Subcutaneous abdominal adipose tissue (tissue), 5 donors: ENCODE results near the gene OSGIN1.

ENCODE experiments used
- H3K27ac ChIP-seq: one replicate; pipeline ENCODE4 v1.7.0; 2013; ENCODE audit warnings: low read depth, mild to moderate bottlenecking, inconsistent platforms, low read length, moderate library complexity
- H3K27me3 ChIP-seq, 5 donors: one replicate each; pipeline ENCODE4 v1.7.0; 2013; ENCODE audit warnings: low read length in 5 of 5, inconsistent platforms in 1 of 5; ENCODE audit not compliant: control insufficient read depth in 5 of 5, insufficient read depth in 4 of 5
- H3K36me3 ChIP-seq, 5 donors: one replicate each; pipeline ENCODE4 v1.7.0; 2013; ENCODE audit warnings: low read length in 5 of 5; ENCODE audit not compliant: control insufficient read depth in 5 of 5, insufficient read depth in 5 of 5
- H3K4me1 ChIP-seq, 5 donors: one replicate each; pipeline ENCODE4 v1.7.0; 2013; ENCODE audit warnings: low read length in 5 of 5, mild to moderate bottlenecking in 3 of 5, moderate library complexity in 1 of 5; ENCODE audit not compliant: control insufficient read depth in 5 of 5, insufficient read depth in 5 of 5
- H3K4me3 ChIP-seq, 5 donors: one replicate each; pipeline ENCODE4 v1.7.0; 2013; ENCODE audit warnings: low read length in 5 of 5, low read depth in 1 of 5
- H3K9ac ChIP-seq, 5 donors: one replicate each; pipeline ENCODE4 v1.7.0; 2013; ENCODE audit warnings: low read length in 5 of 5, mild to moderate bottlenecking in 4 of 5, moderate library complexity in 3 of 5
- H3K9me3 ChIP-seq, 5 donors: one replicate each; pipeline ENCODE4 v1.7.0; 2013; ENCODE audit warnings: low read length in 5 of 5; ENCODE audit not compliant: control insufficient read depth in 5 of 5
- donor health status: healthy.
- donor health status: healthy.
- donor health status: healthy.
- donor health status: healthy.
- donor health status: healthy.

OSGIN1 gene

DNA sequence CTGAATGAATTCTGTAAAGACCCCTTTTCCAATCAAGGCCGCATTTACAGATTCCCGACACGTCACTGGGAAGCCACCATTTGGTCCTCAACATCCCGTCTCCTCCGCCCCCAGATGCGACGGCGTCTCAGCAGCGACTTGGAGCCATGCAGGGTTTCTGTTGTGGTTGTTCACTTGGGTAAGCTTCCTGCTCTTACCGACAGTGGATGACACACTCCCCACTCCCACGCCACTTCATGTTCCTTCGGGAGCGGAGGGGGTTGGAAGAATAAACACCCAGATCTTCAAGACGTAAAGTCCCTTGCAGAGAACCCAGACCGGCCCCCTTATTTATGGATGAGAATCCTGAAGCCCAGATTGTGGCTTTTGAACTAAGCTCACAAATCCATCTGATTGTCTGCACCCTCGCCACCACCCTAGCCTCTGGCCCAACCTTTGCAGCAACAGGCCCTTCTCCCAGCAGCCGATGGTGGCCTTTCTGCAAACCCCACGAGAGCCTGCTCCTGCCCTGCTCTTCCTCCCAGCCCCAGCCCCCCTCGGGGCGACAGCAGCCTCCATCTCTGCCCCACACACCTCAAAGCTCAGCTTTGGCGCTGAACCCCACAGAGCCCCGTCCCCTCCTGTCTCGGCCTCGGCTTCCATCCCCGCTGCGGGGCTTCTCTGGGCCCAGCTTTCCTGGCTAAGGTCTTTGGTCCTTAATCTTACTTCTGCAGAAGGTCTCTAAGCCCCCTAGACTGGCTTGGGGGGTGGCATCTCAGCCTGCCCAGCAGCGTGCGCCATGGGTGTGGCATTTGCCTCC, 19.0 kb upstream of the OSGIN1 start:
- peaks cover 0 to 2% (median 0%) of the 10 kb centered on the region in 5 donors for H3K4me1 ChIP-seq

DNA sequence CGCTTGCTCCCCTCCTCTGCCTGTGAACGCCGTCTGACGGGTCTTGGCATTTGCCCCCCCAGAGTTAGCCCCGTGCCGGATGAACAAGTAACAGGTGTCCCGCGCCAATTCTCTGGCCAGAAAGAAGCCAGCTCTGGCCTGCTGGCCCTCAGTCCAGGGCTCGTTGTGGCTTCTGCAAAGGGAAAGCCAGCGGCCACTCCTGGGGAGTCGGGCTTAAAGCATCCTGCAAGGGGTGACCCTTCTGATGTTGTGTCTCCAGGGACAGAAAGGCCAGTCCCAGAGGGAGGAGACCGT, 18.4 kb upstream of the OSGIN1 start:
- no peak overlapping the region for H3K9ac ChIP-seq
- peaks cover 0 to 2% (median 0%) of the 10 kb centered on the region in 5 donors for H3K36me3 ChIP-seq

More for the DNA sequence above, 19.0 kb upstream of the OSGIN1 start:
- H3K27me3 ChIP-seq = peaks cover 0 to 14% (median 3%) of the 10 kb centered on the region in 5 donors
- H3K9me3 ChIP-seq = no peaks in the 10 kb centered on the region
- no peak overlapping the region for H3K4me3 ChIP-seq
- H3K9ac ChIP-seq = no peak overlapping the region
- no peak overlapping the region for H3K27ac ChIP-seq
- peaks cover 0 to 2% (median 0%) of the 10 kb centered on the region in 5 donors for H3K36me3 ChIP-seq

DNA sequence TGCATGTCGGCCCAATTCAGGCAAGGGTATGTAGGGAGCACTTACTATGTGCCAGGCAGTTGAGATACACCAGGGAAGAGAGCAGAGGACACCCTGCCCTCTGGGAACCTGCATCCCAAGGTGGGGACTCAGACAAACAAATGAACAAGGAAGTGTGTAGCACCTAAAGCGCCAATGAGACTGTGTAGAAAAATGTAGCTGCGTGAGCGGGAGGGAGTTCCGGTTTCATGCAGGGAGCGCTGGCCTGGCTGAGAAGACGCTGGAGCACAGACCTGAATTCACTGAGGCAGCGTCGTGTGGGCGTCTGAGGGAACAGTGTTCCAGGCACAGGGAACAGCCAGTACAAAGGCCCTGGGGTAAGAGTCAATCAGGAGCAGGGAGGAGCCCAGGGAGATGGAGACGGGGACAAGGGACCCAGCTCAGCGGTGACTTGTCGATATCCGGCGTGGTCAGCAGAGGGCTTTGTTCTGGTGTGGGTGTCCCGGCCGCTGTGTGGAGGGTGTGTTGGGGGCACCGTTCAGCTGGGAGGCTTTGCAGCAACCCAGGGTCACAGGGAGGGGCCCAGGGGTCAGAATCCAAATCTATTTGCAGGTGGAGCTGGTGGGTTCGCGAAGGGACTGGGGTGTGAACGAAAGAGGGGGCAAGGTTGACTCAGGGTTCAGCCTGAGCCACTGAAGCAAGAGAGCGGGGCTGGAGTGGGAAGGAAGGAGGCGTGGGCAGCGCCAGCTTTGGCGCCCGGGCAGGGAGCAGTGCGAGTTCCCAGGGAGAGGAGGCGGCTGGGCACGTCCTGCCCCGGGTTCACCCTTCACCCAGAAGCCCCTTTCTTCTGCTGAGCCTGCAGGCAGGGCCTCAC, 17.8 kb upstream of the OSGIN1 start:
- Histone ChIP-seq H3K9me3 (no peaks in the 10 kb centered on the region), H3K27ac (no peak overlapping the region), H3K9ac (no peak overlapping the region), H3K36me3 (peaks cover 0 to 2% (median 0%) of the 10 kb centered on the region in 5 donors), H3K4me3 (no peak overlapping the region), H3K4me1 (peaks cover 0 to 8% (median 0%) of the 10 kb centered on the region in 5 donors), H3K27me3 (peaks cover 0 to 14% (median 3%) of the 10 kb centered on the region in 5 donors)

More for the DNA sequence above, 18.4 kb upstream of the OSGIN1 start:
- H3K27ac ChIP-seq = no peak overlapping the region
- peaks cover 0 to 7% (median 0%) of the 10 kb centered on the region in 5 donors for H3K4me1 ChIP-seq
- no peaks in the 10 kb centered on the region for H3K9me3 ChIP-seq
- peaks cover 0 to 14% (median 3%) of the 10 kb centered on the region in 5 donors for H3K27me3 ChIP-seq
- H3K4me3 ChIP-seq = no peak overlapping the region

DNA sequence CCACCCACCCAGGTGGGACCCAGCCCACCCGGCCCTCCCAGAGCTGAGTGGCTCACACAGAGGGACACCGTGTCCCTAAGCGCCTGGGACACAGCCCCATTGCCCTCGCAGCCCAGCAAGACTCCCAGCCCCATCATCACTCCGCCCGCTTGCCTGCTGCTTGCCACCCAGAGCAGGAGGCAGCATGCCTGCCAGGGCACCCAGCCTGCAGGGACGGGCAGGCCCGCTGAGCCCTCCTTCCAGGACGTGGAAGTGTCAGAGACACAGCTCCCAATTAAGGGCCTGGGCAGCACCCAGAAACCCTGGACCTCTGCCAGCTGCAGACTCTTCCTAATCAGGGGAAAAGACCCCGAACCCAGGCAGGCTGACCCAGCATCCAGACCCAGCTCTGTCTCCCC, 17.2 kb upstream of the OSGIN1 start:
- no peak overlapping the region for H3K27ac ChIP-seq
- no peak overlapping the region for H3K4me3 ChIP-seq
- H3K36me3 ChIP-seq = peaks cover 0 to 2% (median 0%) of the 10 kb centered on the region in 5 donors
- H3K9ac ChIP-seq = no peak overlapping the region
- H3K4me1 ChIP-seq = peaks cover 0 to 8% (median 0%) of the 10 kb centered on the region in 5 donors
- peaks cover 0 to 14% (median 3%) of the 10 kb centered on the region in 5 donors for H3K27me3 ChIP-seq
- no peaks in the 10 kb centered on the region for H3K9me3 ChIP-seq

DNA sequence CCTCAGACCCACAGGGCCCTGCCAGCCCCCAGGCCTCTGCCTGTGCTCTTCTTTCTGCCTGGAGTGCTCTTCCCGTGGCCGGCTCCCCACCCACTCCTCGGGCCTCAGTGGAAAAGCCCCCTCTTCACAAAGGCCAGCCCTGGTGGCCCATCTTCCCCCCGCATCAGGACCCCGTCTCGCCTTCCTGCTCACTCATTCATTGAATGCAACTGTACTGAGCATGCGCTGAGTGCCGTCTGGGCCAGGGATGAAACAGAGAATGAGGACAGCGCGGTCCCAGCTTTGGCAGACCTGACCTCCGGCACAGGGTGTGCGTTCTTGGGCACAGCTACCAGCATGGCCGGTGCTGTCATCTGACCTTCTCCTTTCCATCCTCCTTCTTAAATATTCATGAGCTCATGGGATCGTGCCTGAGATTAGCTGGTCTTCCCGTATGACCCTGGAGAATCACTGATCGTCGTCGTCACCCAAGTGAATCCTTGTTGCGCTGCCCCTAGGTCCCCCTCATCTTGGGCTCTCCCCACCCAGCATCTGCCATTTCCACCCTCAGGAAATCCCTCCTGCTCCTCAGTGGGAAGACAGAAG, 16.4 kb upstream of the OSGIN1 start:
- H3K4me3 ChIP-seq = no peak overlapping the region
- H3K9ac ChIP-seq = no peak overlapping the region

DNA sequence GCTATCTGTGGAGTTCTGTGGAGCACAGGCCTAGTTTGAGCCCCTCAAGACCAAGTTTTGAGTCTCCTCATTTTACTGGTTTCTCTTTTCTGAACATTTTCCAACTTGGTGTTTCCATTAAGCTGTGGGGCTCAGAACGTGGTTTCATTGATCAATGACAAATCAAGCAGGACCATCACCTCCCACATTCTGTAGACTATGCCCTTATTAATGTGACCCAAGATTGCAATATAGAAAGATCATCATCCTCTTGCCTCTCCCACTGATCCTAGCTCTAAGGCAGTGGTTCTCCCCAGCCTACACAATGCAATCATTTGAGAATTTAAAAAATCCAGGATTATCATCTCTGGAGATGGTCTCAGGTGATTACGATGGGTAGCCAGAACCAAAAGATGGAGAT, 15.8 kb upstream of the OSGIN1 start:
- Histone ChIP-seq H3K36me3 (peaks cover 0 to 2% (median 0%) of the 10 kb centered on the region in 5 donors), H3K9ac (no peak overlapping the region), H3K9me3 (no peaks in the 10 kb centered on the region), H3K27ac (no peak overlapping the region), H3K4me1 (peaks cover 0 to 8% (median 0%) of the 10 kb centered on the region in 5 donors), H3K4me3 (no peak overlapping the region), H3K27me3 (peaks cover 0 to 14% (median 3%) of the 10 kb centered on the region in 5 donors)

More for the DNA sequence above, 16.4 kb upstream of the OSGIN1 start:
- Histone ChIP-seq H3K27me3 (peaks cover 0 to 14% (median 3%) of the 10 kb centered on the region in 5 donors), H3K27ac (no peak overlapping the region), H3K36me3 (peaks cover 0 to 2% (median 0%) of the 10 kb centered on the region in 5 donors), H3K4me1 (peaks cover 0 to 8% (median 0%) of the 10 kb centered on the region in 5 donors), H3K9me3 (no peaks in the 10 kb centered on the region)

DNA sequence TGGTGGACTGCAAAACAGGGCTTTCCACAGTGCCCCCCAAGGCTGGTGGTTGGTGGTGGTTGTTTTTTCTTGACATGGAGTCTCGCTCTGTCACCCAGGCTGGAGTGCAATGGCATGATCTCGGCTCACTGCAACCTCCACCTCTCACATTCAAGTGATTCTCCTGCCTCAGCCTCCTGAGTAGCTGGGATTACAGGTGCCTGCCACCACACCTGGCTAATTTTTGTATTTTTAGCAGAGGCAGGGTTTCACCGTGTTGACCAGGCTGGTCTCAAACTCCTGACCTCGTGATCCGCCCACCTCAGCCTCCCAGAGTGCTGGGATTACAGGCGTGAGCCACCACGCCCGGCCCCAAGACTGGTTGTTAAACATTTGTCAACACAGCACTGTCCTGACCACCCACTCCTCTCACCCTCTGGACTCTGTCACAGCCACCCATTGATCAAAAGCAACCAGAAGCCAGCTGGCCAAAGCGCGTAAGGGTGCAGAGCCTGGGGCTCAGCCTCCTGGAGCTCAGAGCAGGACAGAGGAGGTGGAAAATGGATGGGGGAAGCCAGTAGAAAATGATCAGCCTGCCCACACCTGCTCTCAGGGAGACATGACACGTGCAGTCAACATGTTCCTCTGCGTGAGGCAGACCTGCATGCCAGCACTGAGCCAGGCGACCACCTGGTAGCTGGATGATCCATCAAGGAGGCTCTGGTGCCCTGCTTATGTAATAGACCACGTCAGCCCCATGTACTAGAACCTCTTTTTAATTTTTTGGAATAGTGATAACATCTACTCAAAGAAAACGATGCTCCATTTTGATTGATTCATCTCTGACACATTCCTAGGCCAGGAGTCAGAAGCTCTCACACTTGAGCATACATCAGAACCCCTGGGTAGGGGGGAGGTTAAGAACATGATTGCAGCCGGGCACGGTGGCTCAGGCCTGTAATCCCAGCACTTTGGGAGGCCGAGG, 14.8 kb upstream of the OSGIN1 start:
- H3K4me1 ChIP-seq = peaks cover 0 to 8% (median 0%) of the 10 kb centered on the region in 5 donors
- no peak overlapping the region for H3K9ac ChIP-seq
- peaks cover 0 to 11% (median 3%) of the 10 kb centered on the region in 5 donors for H3K27me3 ChIP-seq
- H3K9me3 ChIP-seq = no peaks in the 10 kb centered on the region
- no peak overlapping the region for H3K27ac ChIP-seq
- H3K4me3 ChIP-seq = no peak overlapping the region
- H3K36me3 ChIP-seq = peaks cover 0 to 2% (median 0%) of the 10 kb centered on the region in 5 donors

DNA sequence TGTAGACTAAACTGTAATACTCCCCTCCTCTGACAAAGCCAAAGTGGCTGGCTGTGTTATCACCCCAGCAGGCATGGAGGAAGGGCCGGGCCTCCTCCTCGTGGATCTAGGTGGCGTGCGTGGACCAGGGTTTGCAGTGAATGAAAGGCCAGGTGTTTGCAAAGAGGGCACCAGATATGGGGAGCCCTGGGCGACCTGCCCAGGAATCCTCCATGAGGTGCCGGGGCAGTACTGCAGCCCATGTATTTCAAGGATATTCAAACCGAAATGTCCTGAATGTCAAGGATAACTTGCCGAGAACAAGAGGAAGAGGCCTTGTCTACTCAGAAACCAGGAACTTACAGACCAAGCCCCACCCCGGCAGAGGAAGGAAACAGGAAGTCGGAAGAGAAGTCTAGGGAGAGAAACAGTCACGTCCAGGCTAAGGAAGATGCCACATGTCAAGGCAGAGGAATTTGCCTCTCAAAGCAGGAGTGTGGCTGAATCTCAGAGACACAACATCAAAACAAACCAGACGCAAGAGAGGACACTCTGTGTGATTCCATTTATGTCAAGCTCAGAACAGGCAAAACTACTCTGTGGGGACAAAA, 13.7 kb upstream of the OSGIN1 start:
- Histone ChIP-seq H3K36me3 (peaks cover 0 to 2% (median 0%) of the 10 kb centered on the region in 5 donors), H3K27me3 (peaks cover 0 to 9% (median 2%) of the 10 kb centered on the region in 5 donors), H3K9me3 (no peaks in the 10 kb centered on the region), H3K9ac (peak overlapping the region in 1 of 5 donors; percentile 48), H3K4me1 (peaks cover 0 to 8% (median 0%) of the 10 kb centered on the region in 5 donors), H3K4me3 (no peak overlapping the region), H3K27ac (no peak overlapping the region)

DNA sequence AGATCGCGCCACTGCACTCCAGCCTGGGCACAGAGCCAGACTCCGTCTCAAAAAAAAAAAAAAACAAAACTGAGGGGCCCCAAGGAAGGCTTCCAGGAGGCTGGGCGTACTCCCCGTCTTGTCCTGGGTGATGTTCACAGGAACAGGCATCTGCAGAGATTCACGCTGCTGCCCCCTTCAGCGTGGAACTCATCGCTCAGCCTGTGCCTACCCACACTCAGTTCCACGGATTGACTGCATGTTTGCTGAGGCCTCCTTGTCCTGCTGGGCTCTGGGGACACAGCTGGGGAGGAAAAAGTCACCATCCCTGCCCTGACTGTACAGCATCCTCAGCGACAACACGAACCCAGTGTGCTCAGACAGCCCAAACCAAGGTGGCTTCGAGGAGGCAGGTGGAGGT, 12.9 kb upstream of the OSGIN1 start:
- Histone ChIP-seq H3K27me3 (peaks cover 0 to 2% (median 1%) of the 10 kb centered on the region in 5 donors), H3K9me3 (no peaks in the 10 kb centered on the region), H3K4me3 (no peak overlapping the region), H3K9ac (no peak overlapping the region), H3K27ac (no peak overlapping the region), H3K4me1 (peaks cover 0 to 8% (median 0%) of the 10 kb centered on the region in 5 donors), H3K36me3 (peaks cover 0 to 2% (median 0%) of the 10 kb centered on the region in 5 donors)
